Hepatocyte (in vitro differentiated cells): ENCODE measurements around the gene RASA3.

ENCODE experiments used
- EZH2phosphoT487 ChIP-seq: fragments of 200-600 bp; sonication (generic); IDR thresholded peaks from one replicate; pipeline ENCODE4 v1.6.1; 2018; ENCODE audit warnings: antibody characterized with exemption, mild to moderate bottlenecking, low read depth, moderate library complexity; ENCODE audit not compliant: unreplicated experiment, severe bottlenecking
- TF ChIP-seq, protein P1 (sequence below): fragments of 200-600 bp; sonication (generic); IDR thresholded peaks from 2 replicates; pipeline ENCODE4 v1.5.1; 2016; ENCODE audit warnings: antibody characterized with exemption, mild to moderate bottlenecking; ENCODE audit not compliant: poor library complexity

DNA sequence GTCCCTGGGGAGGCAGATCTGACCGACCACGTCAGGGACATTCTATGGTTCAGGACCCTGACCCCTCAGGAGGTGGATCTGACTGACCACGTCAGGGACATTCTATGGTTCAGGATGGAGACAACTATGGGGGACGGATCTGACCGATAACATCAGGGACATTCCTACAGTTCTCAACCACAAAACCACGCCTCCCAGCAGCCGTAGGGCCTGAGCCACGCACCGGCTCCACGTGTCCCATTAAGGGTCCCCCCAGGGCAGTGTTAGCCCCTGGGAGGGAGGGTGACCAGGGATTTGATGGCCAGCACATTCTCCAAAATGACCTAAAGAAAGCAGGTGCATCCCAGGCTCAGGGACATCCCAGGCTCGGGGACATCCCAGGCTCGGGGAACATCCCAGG, 109.5 kb downstream of the RASA3 start:
- TF ChIP-seq, protein P1, sequence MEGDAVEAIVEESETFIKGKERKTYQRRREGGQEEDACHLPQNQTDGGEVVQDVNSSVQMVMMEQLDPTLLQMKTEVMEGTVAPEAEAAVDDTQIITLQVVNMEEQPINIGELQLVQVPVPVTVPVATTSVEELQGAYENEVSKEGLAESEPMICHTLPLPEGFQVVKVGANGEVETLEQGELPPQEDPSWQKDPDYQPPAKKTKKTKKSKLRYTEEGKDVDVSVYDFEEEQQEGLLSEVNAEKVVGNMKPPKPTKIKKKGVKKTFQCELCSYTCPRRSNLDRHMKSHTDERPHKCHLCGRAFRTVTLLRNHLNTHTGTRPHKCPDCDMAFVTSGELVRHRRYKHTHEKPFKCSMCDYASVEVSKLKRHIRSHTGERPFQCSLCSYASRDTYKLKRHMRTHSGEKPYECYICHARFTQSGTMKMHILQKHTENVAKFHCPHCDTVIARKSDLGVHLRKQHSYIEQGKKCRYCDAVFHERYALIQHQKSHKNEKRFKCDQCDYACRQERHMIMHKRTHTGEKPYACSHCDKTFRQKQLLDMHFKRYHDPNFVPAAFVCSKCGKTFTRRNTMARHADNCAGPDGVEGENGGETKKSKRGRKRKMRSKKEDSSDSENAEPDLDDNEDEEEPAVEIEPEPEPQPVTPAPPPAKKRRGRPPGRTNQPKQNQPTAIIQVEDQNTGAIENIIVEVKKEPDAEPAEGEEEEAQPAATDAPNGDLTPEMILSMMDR, result no peak
- TF ChIP-seq EZH2phosphoT487, result no peak
